DND-41 (cell line): Measurements from ENCODE around the gene ZNF747.
A peak's percentile ranks its signal among the peaks of the same experiment; 100 is the strongest.

Source experiments
- ATAC-seq: fragments of 200-7000 bp; cut with Tn5 transposase; 3 replicates; pipeline ENCODE4 v1.9.1; 2021; ENCODE audit warnings: low read depth; ENCODE audit not compliant: insufficient read depth
- DNase-seq: peaks from one replicate; pipeline ENCODE4 v3.0.0-alpha.2; 2020
- H2AFZ ChIP-seq: 2 replicates; pipeline ENCODE4 v1.6.0; 2012; ENCODE audit warnings: low read depth, low read length
- H3K27ac ChIP-seq: 2 replicates; pipeline ENCODE4 v1.5.1; 2012; ENCODE audit warnings: low read length, inconsistent platforms
- H3K27me3 ChIP-seq: fragments of 200-600 bp; sonication (generic); 2 replicates; pipeline ENCODE4 v1.6.0; 2012; ENCODE audit warnings: low read length, mild to moderate bottlenecking, inconsistent platforms; ENCODE audit not compliant: insufficient read depth, poor library complexity
- H3K36me3 ChIP-seq: 2 replicates; pipeline ENCODE4 v1.5.1; 2012; ENCODE audit warnings: low read length, inconsistent platforms; ENCODE audit not compliant: insufficient read depth
- H3K4me1 ChIP-seq: 2 replicates; pipeline ENCODE4 v1.5.1; 2012; ENCODE audit warnings: mild to moderate bottlenecking, low read length; ENCODE audit not compliant: insufficient read depth
- H3K4me2 ChIP-seq: 2 replicates; pipeline ENCODE4 v1.6.0; 2012; ENCODE audit warnings: mild to moderate bottlenecking, moderate library complexity, low read length, inconsistent platforms; ENCODE audit not compliant: insufficient read depth
- H3K4me3 ChIP-seq, 2 experiments: fragments of 200-600 bp in 1 of 2; shearing (Covaris generic) in 1 of 2; 2 replicates each; pipeline ENCODE4 v1.5.1; 2012 to 2016; ENCODE audit warnings: inconsistent platforms in 2 of 2, low read length in 2 of 2, mild to moderate bottlenecking in 2 of 2, low read depth in 1 of 2, moderate library complexity in 1 of 2
- H3K79me2 ChIP-seq: 2 replicates; pipeline ENCODE4 v1.6.0; 2012; ENCODE audit warnings: low read length, inconsistent platforms; ENCODE audit not compliant: insufficient read depth
- H3K9ac ChIP-seq: 2 replicates; pipeline ENCODE4 v1.6.0; 2012; ENCODE audit warnings: low read depth, mild to moderate bottlenecking, inconsistent platforms, low read length, moderate library complexity
- H3K9me3 ChIP-seq: 2 replicates; pipeline ENCODE4 v1.5.1; 2012; ENCODE audit warnings: low read length, moderate library complexity, mild to moderate bottlenecking, inconsistent platforms; ENCODE audit not compliant: insufficient read depth, severe bottlenecking
- H4K20me1 ChIP-seq: 2 replicates; pipeline ENCODE4 v1.6.0; 2012; ENCODE audit warnings: low read length; ENCODE audit not compliant: insufficient read depth
- CTCF ChIP-seq: IDR thresholded peaks from 2 replicates; pipeline ENCODE4 v1.5.1; 2012; ENCODE audit warnings: borderline replicate concordance, low read length, moderate library complexity, mild to moderate bottlenecking; ENCODE audit not compliant: poor library complexity, severe bottlenecking; ENCODE audit errors: extremely low read depth
- EZH2 ChIP-seq: IDR thresholded peaks from 3 replicates; pipeline ENCODE4 v1.6.1; 2012; ENCODE audit warnings: borderline replicate concordance, low read depth, mild to moderate bottlenecking, moderate library complexity, low read length, inconsistent platforms; ENCODE audit not compliant: severe bottlenecking

ZNF747 gene

GRCh38 chr16:30494709-30495108 lies 39.9 kb downstream of the ZNF747 start:
- Histone ChIP-seq H3K27ac (no peak overlapping the region), H3K9me3 (no peaks in the 10 kb centered on the region), H3K4me3 (no peak overlapping the region), H3K27me3 (no peaks in the 10 kb centered on the region), H3K79me2 (no peaks in the 10 kb centered on the region), H2AFZ (no peak overlapping the region), H4K20me1 (no peaks in the 10 kb centered on the region), H3K4me2 (no peak overlapping the region), H3K9ac (no peak overlapping the region), H3K4me1 (no peaks in the 10 kb centered on the region), H3K36me3 (peaks cover 6% of the 10 kb centered on the region)
- ATAC-seq (no peak), DNase-seq (no peak)
- TF ChIP-seq EZH2 (no peak), CTCF (no peak)

GRCh38 chr16:30493941-30494488 lies 40.6 kb downstream of the ZNF747 start:
- TF ChIP-seq CTCF = no peak
- TF ChIP-seq EZH2 = no peak
- peaks cover 4% of the 10 kb centered on the region; the same call in 1 of the 2 replicates for H3K36me3 ChIP-seq
- no peaks in the 10 kb centered on the region for H3K4me1 ChIP-seq

GRCh38 chr16:30491744-30492308 lies 42.8 kb downstream of the ZNF747 start:
- ATAC-seq (peak; percentile 48), DNase-seq (peak; percentile 26)
- no peak overlapping the region for H3K4me2 ChIP-seq
- H3K27me3 ChIP-seq = no peaks in the 10 kb centered on the region
- no peak overlapping the region for H3K9ac ChIP-seq
- no peaks in the 10 kb centered on the region for H4K20me1 ChIP-seq
- no peaks in the 10 kb centered on the region for H3K79me2 ChIP-seq
- H3K36me3 ChIP-seq = peaks cover 4% of the 10 kb centered on the region; the same call in 1 of the 2 replicates
- TF ChIP-seq CTCF = no peak
- no peak for TF ChIP-seq EZH2
- H3K4me1 ChIP-seq = no peaks in the 10 kb centered on the region
- no peak overlapping the region for H3K4me3 ChIP-seq
- no peaks in the 10 kb centered on the region for H3K9me3 ChIP-seq
- no peak overlapping the region for H2AFZ ChIP-seq
- 0 out of 2 replicates have a peak overlapping the region, but pooled peaks have one; percentile 41 for H3K27ac ChIP-seq

More at GRCh38 chr16:30493941-30494488, 40.6 kb downstream of the ZNF747 start:
- Histone ChIP-seq H2AFZ (no peak overlapping the region), H3K9ac (no peak overlapping the region), H3K27me3 (no peaks in the 10 kb centered on the region), H4K20me1 (no peaks in the 10 kb centered on the region), H3K27ac (no peak overlapping the region), H3K9me3 (no peaks in the 10 kb centered on the region), H3K4me3 (no peak overlapping the region), H3K79me2 (no peaks in the 10 kb centered on the region), H3K4me2 (no peak overlapping the region)
- no peak for DNase-seq
- ATAC-seq = no peak
